OCI-LY7 (cell line): ENCODE measurements around the gene KCNJ12.
"Not testable (repeated sequence)": the region's sequence is repeated elsewhere in the genome, so short reads cannot be mapped to it uniquely, and the experiment has no call there.

Experiments used
- EZH2phosphoT487 ChIP-seq: fragments of 200-600 bp; sonication (generic); IDR thresholded peaks from 2 replicates; pipeline ENCODE4 v1.6.1; 2018; ENCODE audit warnings: low read depth, borderline replicate concordance, mild to moderate bottlenecking, mixed run types, antibody characterized with exemption, low read length, moderate library complexity, mixed read lengths
- TF ChIP-seq, protein P1 (sequence below): fragments of 200-600 bp; sonication (generic); conservative IDR thresholded peaks from 2 replicates; pipeline ENCODE4 v1.5.1; 2014; ENCODE audit warnings: mild to moderate bottlenecking, antibody characterized with exemption, low read length, moderate library complexity, mixed read lengths

DNA sequence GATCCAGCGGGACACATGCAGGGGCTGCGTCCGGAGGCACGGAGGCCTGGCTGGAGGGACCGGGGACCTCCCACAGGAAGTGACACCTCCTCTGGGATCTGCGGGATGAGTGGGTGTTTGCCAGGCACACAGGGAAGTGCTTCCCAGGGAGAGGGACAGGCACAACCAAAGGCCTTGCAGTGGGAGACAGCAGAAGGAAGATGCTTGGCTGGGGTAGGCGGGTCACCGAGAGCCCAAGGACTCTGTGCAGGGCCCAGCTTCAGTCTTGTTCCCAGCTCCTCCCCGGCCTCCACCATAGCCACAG, 47.0 kb downstream of the KCNJ12 start:
- TF ChIP-seq, protein P1, sequence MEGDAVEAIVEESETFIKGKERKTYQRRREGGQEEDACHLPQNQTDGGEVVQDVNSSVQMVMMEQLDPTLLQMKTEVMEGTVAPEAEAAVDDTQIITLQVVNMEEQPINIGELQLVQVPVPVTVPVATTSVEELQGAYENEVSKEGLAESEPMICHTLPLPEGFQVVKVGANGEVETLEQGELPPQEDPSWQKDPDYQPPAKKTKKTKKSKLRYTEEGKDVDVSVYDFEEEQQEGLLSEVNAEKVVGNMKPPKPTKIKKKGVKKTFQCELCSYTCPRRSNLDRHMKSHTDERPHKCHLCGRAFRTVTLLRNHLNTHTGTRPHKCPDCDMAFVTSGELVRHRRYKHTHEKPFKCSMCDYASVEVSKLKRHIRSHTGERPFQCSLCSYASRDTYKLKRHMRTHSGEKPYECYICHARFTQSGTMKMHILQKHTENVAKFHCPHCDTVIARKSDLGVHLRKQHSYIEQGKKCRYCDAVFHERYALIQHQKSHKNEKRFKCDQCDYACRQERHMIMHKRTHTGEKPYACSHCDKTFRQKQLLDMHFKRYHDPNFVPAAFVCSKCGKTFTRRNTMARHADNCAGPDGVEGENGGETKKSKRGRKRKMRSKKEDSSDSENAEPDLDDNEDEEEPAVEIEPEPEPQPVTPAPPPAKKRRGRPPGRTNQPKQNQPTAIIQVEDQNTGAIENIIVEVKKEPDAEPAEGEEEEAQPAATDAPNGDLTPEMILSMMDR, result not testable (repeated sequence)
- TF ChIP-seq EZH2phosphoT487, result not testable (repeated sequence)
